PFSK-1 (cell line): ENCODE results near the gene TDRD5.

Experiments
- POLR2AphosphoS5 ChIP-seq: IDR thresholded peaks from 2 replicates; pipeline ENCODE4 v1.6.1; 2012; ENCODE audit warnings: low read depth, mild to moderate bottlenecking, control low read depth, low read length, moderate library complexity
- SIN3A ChIP-seq: IDR thresholded peaks from 2 replicates; pipeline ENCODE4 v1.6.1; 2012; ENCODE audit warnings: mild to moderate bottlenecking, low read length, moderate library complexity, borderline replicate concordance; ENCODE audit not compliant: insufficient read depth
- TF ChIP-seq, protein P1 (sequence below), 2 experiments: IDR thresholded peaks; 2 replicates each; pipeline versions ENCODE4 v1.6.1 to v1.8.0; 2011 to 2012; ENCODE audit warnings: low read depth in 2 of 2, low read length in 2 of 2, control low read depth in 1 of 2, inconsistent platforms in 1 of 2, mild to moderate bottlenecking in 1 of 2, moderate library complexity in 1 of 2; ENCODE audit not compliant: insufficient read depth in 1 of 2

DNA sequence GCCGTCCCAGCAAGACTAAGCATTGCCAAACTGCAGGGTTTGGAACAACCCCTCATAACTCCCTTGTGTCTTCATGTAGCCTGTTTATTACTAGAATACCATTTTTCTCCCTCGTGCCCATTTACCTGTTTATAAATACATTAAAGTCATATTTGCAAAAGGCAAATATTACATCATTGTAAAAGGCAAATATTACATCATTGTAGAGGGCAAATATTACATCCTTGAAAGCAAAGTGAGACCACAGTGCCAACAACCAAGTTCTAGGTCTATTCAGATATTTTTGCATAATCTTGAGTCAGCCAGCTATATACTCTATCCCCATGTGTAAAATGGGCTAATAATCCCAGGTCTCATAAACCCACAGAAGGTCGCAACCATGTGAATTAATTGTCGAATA is 140.0 kb downstream of the TDRD5 start:
- TF ChIP-seq, protein P1, sequence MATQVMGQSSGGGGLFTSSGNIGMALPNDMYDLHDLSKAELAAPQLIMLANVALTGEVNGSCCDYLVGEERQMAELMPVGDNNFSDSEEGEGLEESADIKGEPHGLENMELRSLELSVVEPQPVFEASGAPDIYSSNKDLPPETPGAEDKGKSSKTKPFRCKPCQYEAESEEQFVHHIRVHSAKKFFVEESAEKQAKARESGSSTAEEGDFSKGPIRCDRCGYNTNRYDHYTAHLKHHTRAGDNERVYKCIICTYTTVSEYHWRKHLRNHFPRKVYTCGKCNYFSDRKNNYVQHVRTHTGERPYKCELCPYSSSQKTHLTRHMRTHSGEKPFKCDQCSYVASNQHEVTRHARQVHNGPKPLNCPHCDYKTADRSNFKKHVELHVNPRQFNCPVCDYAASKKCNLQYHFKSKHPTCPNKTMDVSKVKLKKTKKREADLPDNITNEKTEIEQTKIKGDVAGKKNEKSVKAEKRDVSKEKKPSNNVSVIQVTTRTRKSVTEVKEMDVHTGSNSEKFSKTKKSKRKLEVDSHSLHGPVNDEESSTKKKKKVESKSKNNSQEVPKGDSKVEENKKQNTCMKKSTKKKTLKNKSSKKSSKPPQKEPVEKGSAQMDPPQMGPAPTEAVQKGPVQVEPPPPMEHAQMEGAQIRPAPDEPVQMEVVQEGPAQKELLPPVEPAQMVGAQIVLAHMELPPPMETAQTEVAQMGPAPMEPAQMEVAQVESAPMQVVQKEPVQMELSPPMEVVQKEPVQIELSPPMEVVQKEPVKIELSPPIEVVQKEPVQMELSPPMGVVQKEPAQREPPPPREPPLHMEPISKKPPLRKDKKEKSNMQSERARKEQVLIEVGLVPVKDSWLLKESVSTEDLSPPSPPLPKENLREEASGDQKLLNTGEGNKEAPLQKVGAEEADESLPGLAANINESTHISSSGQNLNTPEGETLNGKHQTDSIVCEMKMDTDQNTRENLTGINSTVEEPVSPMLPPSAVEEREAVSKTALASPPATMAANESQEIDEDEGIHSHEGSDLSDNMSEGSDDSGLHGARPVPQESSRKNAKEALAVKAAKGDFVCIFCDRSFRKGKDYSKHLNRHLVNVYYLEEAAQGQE (IDR thresholded peaks at IDR 0.05; ENCODE audit: insufficient read depth in 1 of 2, low read depth in 2 of 2, low read length in 2 of 2): no peak
- TF ChIP-seq POLR2AphosphoS5 (no peak), SIN3A (no peak)
